ENCODE data around the gene SNRNP40.

- TF ChIP-seq CTCF (IDR thresholded peaks at IDR 0.05) (no peak), POLR2A (IDR thresholded peaks at IDR 0.05) (no peak)
Observed at GRCh38 chr1:31243501-31244286, 52.9 kb downstream of the SNRNP40 start.
